ENCODE data around the gene BNIP5. TPM values are rescaled to one million over a fixed set of nuclear protein-coding genes. Genes with fewer than 3 reads are reported as not detected.

BNIP5 gene
- total and polyA plus RNA-seq, 2 of the 13 experiments (the other 11 are each of a cell fraction or from before 2014, with no cell fraction given) = not detected

- TF ChIP-seq MYC (CRISPR knock-in tag; IDR thresholded peaks at IDR 0.05; ENCODE audit: borderline replicate concordance) = no peak
- no peak for TF ChIP-seq ZNF839 (CRISPR knock-in tag; IDR thresholded peaks at IDR 0.05; ENCODE audit: borderline replicate concordance)
- TF ChIP-seq, protein P1, sequence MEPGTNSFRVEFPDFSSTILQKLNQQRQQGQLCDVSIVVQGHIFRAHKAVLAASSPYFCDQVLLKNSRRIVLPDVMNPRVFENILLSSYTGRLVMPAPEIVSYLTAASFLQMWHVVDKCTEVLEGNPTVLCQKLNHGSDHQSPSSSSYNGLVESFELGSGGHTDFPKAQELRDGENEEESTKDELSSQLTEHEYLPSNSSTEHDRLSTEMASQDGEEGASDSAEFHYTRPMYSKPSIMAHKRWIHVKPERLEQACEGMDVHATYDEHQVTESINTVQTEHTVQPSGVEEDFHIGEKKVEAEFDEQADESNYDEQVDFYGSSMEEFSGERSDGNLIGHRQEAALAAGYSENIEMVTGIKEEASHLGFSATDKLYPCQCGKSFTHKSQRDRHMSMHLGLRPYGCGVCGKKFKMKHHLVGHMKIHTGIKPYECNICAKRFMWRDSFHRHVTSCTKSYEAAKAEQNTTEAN (CRISPR knock-in tag; conservative IDR thresholded peaks at IDR 0.05) = no peak
- no peak for TF ChIP-seq MTA1 (CRISPR knock-in tag; IDR thresholded peaks at IDR 0.05; ENCODE audit: borderline replicate concordance)
Observed at GRCh38 chr6:36381502-36382389, 45.1 kb upstream of the BNIP5 start (continued).

GRCh38 chr6:36380166-36380565, 43.5 kb upstream of the BNIP5 start:
- H3K36me3 ChIP-seq (replicated peaks in 1 of 2; ENCODE audit: control insufficient read depth in 1 of 2, insufficient read depth in 2 of 2, low read length in 2 of 2) = no peaks in the 10 kb centered on the region
- no peaks in the 10 kb centered on the region for H3K4me1 ChIP-seq (ENCODE audit: insufficient read depth, low read length)
- intact Hi-C loops (cut with micrococcal nuclease; ENCODE audit: unreplicated experiment) (no loop called here), in situ Hi-C loops (cut with HindIII; ENCODE audit: extremely low pct_ligation_motif_present, low pct_unique_long_range_greater_than_20kb) (no loop called here)
- POLR2A ChIA-PET = no interaction called here
- 15% methylated on average over 4 of the region's 4 CpGs for WGBS (ENCODE audit: low lambda C conversion rate)
- TF ChIP-seq ZNF10 (CRISPR knock-in tag; IDR thresholded peaks at IDR 0.05; ENCODE audit: borderline replicate concordance, low read depth) (no peak), ZNF670 (CRISPR knock-in tag; IDR thresholded peaks at IDR 0.05; ENCODE audit: borderline replicate concordance) (no peak)
- H3K9me3 ChIP-seq (ENCODE audit: low read length) = no peaks in the 10 kb centered on the region
- no TSS peak for BruUV-seq (replicated peaks)
- ATAC-seq (no peak), DNase-seq (ENCODE audit: low spot score) (no peak), FAIRE-seq (no peak)
- H3K4me2 ChIP-seq (ENCODE audit: low read depth, low read length) = no peak overlapping the region
- no peak overlapping the region for H3K4me3 ChIP-seq (replicated peaks in 1 of 3; ENCODE audit: insufficient read depth in 1 of 3, low read depth in 2 of 3, low read length in 3 of 3)
- H3K27me3 ChIP-seq (ENCODE audit: control insufficient read depth in 1 of 2, insufficient read depth in 2 of 2, low read length in 2 of 2) = peaks cover 2 to 41% of the 10 kb centered on the region in 2 experiments
- no peak overlapping the region for H2AFZ ChIP-seq (ENCODE audit: low read length)
- H3K9ac ChIP-seq (ENCODE audit: insufficient read depth, low read depth, low read length) = no peak overlapping the region
- CTCF ChIA-PET (ENCODE audit: low intra/inter-chr PET ratio, low total read pairs) = no interaction called here
- no peak overlapping the region for H3K27ac ChIP-seq (ENCODE audit: extremely low read length, insufficient read depth, low read length)
- no peaks in the 10 kb centered on the region for H3K79me2 ChIP-seq (ENCODE audit: insufficient read depth, low read length)
- H4K20me1 ChIP-seq (ENCODE audit: insufficient read depth, low read length) = no peaks in the 10 kb centered on the region

Measured in HepG2 (cell line).